ENCODE results near the gene PLA2G15. TPM values are rescaled to one million over a fixed set of nuclear protein-coding genes. Genes with fewer than 3 reads are reported as not detected.
A peak's percentile ranks its signal among the peaks of the same experiment; 100 is the strongest.

Gene PLA2G15
- total and polyA plus RNA-seq, 2 of the 13 experiments (the other 11 are each of a cell fraction or from before 2014, with no cell fraction given): 14.4 to 23.7 TPM

DNA sequence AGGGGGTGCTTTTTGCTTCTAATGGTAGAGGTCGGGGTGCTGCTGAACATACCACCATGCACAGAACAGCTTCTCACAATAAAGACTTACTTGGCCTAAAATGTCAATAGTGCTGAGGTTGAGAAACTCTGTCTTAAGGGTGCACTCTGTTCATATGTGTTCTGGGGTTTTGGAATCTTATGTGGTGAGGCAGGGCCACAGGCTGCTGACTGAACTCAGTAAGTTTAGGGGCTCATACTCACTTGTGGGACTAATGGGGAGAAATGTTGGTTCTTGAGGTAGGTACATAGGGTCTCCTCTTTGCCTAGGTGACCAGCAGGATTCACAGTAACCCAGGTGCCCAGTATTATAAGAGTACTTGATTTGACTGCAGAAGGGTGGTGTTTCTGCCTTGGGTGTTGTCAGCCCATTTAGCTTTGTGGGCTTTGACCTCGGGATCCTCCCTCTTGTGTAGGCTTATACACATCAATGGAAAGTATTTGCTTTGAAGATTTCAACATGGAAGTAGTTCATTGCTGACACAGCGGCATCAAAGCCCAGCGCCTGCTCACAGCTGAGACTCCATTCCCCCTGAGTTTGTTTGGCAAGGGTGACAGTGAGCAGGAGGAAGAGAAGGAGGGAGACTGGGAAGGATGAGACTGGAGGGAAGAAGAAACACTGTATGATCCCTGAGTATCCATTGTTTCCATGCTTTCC is 36.3 kb downstream of the PLA2G15 start (continued):
- TF ChIP-seq, protein P1, sequence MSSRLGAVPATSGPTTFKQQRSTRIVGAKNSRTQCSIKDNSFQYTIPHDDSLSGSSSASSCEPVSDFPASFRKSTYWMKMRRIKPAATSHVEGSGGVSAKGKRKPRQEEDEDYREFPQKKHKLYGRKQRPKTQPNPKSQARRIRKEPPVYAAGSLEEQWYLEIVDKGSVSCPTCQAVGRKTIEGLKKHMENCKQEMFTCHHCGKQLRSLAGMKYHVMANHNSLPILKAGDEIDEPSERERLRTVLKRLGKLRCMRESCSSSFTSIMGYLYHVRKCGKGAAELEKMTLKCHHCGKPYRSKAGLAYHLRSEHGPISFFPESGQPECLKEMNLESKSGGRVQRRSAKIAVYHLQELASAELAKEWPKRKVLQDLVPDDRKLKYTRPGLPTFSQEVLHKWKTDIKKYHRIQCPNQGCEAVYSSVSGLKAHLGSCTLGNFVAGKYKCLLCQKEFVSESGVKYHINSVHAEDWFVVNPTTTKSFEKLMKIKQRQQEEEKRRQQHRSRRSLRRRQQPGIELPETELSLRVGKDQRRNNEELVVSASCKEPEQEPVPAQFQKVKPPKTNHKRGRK (CRISPR knock-in tag; IDR thresholded peaks at IDR 0.05): no peak
- peak; percentile 80; the same call in 1 of the 2 replicates for TF ChIP-seq REPIN1 (CRISPR knock-in tag; IDR thresholded peaks at IDR 0.05; ENCODE audit: borderline replicate concordance, low read depth)
- TF ChIP-seq, protein P2, sequence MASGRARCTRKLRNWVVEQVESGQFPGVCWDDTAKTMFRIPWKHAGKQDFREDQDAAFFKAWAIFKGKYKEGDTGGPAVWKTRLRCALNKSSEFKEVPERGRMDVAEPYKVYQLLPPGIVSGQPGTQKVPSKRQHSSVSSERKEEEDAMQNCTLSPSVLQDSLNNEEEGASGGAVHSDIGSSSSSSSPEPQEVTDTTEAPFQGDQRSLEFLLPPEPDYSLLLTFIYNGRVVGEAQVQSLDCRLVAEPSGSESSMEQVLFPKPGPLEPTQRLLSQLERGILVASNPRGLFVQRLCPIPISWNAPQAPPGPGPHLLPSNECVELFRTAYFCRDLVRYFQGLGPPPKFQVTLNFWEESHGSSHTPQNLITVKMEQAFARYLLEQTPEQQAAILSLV (CRISPR knock-in tag; IDR thresholded peaks at IDR 0.05; ENCODE audit: borderline replicate concordance): no peak
- no peak for TF ChIP-seq ZNF383 (CRISPR knock-in tag; IDR thresholded peaks at IDR 0.05; ENCODE audit: borderline replicate concordance)
- peak; percentile 83; the same call in 1 of the 2 replicates for TF ChIP-seq HIVEP1 (CRISPR knock-in tag; IDR thresholded peaks at IDR 0.05)
- TF ChIP-seq TBX2 (CRISPR knock-in tag; IDR thresholded peaks at IDR 0.05; ENCODE audit: borderline replicate concordance): peak; percentile 98
- TF ChIP-seq, protein P3, sequence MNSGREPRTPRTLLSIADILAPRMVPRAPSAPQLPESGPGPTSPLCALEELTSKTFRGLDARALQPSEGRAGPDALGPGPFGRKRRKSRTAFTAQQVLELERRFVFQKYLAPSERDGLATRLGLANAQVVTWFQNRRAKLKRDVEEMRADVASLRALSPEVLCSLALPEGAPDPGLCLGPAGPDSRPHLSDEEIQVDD (CRISPR knock-in tag; IDR thresholded peaks at IDR 0.05; ENCODE audit: borderline replicate concordance): no peak
- TF ChIP-seq, protein P4, sequence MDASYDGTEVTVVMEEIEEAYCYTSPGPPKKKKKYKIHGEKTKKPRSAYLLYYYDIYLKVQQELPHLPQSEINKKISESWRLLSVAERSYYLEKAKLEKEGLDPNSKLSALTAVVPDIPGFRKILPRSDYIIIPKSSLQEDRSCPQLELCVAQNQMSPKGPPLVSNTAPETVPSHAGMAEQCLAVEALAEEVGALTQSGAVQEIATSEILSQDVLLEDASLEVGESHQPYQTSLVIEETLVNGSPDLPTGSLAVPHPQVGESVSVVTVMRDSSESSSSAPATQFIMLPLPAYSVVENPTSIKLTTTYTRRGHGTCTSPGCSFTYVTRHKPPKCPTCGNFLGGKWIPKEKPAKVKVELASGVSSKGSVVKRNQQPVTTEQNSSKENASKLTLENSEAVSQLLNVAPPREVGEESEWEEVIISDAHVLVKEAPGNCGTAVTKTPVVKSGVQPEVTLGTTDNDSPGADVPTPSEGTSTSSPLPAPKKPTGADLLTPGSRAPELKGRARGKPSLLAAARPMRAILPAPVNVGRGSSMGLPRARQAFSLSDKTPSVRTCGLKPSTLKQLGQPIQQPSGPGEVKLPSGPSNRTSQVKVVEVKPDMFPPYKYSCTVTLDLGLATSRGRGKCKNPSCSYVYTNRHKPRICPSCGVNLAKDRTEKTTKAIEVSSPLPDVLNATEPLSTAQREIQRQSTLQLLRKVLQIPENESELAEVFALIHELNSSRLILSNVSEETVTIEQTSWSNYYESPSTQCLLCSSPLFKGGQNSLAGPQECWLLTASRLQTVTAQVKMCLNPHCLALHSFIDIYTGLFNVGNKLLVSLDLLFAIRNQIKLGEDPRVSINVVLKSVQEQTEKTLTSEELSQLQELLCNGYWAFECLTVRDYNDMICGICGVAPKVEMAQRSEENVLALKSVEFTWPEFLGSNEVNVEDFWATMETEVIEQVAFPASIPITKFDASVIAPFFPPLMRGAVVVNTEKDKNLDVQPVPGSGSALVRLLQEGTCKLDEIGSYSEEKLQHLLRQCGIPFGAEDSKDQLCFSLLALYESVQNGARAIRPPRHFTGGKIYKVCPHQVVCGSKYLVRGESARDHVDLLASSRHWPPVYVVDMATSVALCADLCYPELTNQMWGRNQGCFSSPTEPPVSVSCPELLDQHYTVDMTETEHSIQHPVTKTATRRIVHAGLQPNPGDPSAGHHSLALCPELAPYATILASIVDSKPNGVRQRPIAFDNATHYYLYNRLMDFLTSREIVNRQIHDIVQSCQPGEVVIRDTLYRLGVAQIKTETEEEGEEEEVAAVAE (CRISPR knock-in tag; IDR thresholded peaks at IDR 0.05; ENCODE audit: borderline replicate concordance): peak; percentile 62; the same call in 1 of the 2 replicates
- peak; percentile 66; the same call in 1 of the 2 replicates for TF ChIP-seq SIX4 (CRISPR knock-in tag; IDR thresholded peaks at IDR 0.05)
- TF ChIP-seq, protein P5, sequence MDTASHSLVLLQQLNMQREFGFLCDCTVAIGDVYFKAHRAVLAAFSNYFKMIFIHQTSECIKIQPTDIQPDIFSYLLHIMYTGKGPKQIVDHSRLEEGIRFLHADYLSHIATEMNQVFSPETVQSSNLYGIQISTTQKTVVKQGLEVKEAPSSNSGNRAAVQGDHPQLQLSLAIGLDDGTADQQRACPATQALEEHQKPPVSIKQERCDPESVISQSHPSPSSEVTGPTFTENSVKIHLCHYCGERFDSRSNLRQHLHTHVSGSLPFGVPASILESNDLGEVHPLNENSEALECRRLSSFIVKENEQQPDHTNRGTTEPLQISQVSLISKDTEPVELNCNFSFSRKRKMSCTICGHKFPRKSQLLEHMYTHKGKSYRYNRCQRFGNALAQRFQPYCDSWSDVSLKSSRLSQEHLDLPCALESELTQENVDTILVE (CRISPR knock-in tag; IDR thresholded peaks at IDR 0.05): peak; percentile 60; the same call in 1 of the 2 replicates
- peak; percentile 63; the same call in 1 of the 2 replicates for TF ChIP-seq ZNF792 (CRISPR knock-in tag; IDR thresholded peaks at IDR 0.05)
- no peak for TF ChIP-seq SP1 (IDR thresholded peaks at IDR 0.05)
- peak; percentile 51 for TF ChIP-seq SP1 (CRISPR knock-in tag; IDR thresholded peaks at IDR 0.05)
- no peak for TF ChIP-seq ZNF546 (CRISPR knock-in tag; conservative IDR thresholded peaks at IDR 0.05)
- TF ChIP-seq TP53 (CRISPR knock-in tag; conservative IDR thresholded peaks at IDR 0.05): no peak
- TF ChIP-seq, protein P6, sequence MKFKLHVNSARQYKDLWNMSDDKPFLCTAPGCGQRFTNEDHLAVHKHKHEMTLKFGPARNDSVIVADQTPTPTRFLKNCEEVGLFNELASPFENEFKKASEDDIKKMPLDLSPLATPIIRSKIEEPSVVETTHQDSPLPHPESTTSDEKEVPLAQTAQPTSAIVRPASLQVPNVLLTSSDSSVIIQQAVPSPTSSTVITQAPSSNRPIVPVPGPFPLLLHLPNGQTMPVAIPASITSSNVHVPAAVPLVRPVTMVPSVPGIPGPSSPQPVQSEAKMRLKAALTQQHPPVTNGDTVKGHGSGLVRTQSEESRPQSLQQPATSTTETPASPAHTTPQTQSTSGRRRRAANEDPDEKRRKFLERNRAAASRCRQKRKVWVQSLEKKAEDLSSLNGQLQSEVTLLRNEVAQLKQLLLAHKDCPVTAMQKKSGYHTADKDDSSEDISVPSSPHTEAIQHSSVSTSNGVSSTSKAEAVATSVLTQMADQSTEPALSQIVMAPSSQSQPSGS (CRISPR knock-in tag; IDR thresholded peaks at IDR 0.05): peak; percentile 85; the same call in 1 of the 2 replicates

Measured in HepG2 (cell line).